GM21360 (cell line): ENCODE measurements around the gene CHI3L2.

Source experiments
- ATAC-seq: cut with Tn5 transposase; IDR thresholded peaks from one replicate; pipeline ENCODE4 v1.9.1; 2021; ENCODE audit warnings: mild to moderate bottlenecking, moderate library complexity; ENCODE audit not compliant: unreplicated experiment

The CHI3L2 gene

DNA sequence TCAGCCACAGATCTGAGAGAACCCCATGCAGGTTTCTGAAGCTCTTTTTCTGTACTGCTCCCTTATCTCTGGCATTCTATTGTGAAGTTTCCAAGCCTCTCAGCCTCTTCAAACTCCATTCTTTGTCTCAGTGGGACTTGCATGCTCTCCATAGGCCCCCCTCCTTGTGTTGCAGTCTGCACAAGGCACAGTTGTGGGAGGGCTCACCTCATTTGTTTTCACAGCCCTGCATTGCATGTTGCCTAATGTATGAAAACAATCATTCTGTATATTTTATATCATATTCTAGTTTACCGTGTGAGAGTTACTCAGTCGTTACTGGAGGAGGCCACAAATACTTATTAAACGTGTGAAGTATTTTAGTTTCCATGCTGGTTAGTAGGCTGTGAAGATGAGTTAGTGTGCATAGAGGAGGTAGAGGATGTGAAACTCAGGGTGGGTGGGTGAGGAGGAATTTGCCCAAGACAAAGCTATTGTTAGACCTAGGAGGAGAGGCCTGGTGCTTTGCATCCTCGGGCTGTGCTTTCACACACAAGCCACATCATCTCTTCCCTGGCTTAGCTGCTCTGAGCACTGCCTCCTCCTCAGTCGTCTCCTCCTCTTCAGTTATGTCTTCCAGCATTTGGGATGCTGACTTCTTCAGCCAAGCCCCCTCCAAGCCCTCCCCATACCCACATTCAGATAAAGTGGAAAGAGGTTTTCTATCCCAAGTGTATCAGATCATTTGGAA lies 7.8 kb upstream of the CHI3L2 start:
- peak; percentile 31 for ATAC-seq

GRCh38 chr1:111220302-111220890 lies 7.1 kb upstream of the CHI3L2 start:
- ATAC-seq: no peak

DNA sequence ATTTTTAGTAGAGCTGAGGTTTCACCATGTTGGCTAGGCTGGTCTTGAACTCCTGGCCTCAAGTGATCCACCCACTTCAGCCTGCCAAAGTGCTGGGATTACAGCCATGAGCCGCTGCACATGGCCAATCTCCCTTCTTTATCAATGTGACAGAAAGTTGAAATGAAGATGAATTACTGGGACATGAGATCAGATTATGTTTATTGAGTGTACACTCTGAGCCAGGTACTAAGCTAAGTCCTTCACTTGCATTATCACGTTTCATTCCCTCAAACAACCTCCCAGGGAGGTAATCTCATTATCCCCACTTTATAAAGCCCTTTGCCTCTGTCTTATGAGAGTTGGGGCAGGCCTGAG lies 6.3 kb upstream of the CHI3L2 start:
- ATAC-seq: no peak

- peak; percentile 39 for ATAC-seq
Observed at GRCh38 chr1:111221633-111222291, 5.8 kb upstream of the CHI3L2 start.

DNA sequence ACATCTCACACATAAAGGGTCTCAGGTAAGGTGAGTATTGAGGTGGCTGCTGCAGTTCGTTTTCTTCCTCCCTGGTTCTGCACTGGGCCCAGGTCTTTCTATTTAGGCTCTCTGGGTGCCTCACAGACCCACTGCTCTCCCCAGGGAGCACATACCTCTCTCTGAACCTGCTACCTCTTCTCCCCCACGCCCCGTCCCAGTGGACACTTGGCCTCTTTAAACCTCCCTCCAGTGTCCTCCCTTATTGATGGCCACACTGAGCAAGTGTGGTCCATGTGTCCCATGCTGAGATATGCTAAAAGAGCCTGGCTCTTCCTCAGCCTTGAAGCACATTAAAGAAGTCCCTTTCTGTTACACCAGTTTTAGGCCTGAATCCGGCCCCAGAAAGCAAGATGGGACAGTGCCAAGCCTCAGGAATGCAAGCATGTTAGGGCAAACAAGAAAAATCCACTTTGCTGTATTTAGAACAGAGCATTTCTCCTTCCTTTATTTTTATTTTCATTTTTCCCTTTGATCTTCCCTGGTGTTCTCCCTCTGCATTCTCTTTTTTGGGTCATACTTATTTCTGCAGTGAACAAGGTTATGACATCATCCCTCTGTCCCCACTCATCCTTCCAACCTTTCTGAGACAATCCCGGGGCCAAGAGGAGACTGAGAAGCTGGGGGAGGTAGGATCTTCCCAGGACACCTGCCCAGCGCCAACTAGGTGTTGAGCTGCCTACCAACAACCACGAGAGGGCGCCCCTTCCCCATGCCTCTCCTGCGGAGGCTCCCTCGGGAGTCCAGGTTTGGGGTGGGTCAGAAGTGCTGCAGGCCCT lies 5.0 kb upstream of the CHI3L2 start:
- peak; percentile 36 for ATAC-seq

DNA sequence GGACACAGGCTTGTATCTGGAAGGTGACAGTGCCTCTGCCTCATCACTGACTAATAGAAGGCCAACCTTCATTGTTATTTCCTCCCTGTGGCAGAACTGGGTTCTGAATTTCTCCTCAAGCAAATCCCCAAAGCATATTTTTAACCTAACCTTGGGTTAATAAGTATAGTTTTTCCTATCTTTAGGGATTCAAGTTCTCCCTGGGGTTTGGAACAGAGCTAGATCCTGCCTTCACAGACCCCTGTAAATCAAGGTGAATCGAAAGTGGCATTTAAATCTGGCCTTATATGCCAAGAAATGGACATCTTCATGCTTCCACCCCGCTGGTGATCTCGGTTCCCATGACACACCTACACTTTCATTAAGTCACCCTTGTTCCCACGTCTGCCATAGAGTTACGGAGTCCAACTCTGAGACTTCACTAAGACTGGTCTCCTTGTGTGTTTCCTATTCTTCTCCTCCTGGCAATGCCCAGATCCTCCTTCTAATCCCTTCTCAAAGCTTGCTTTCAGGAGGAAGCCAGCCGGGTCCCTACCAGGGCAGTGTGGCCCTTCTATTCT lies 4.3 kb upstream of the CHI3L2 start:
- ATAC-seq: no peak

DNA sequence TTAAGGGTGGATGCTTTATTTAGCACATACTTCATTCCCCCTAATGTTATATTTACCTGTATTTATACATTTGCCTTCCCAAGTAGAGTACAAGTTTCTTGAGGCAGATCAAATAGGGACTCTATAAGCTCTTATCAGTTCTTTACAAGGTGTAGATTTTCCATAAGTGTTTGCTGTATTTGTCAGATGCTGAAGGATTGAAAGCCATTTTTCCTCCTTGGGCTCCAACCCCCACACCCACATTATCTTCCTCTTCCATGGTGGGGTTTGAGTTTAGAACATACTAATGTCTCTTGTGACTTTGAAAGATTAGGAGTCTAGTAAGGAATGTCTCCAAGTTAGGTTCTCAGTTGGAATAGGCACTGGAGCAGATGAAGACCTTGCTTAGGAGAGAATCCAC lies 2.4 kb upstream of the CHI3L2 start:
- no peak for ATAC-seq

- ATAC-seq: no peak
Observed at GRCh38 chr1:111225717-111226400, 1.7 kb upstream of the CHI3L2 start.

GRCh38 chr1:111227851-111228747 lies 586 bp downstream of the CHI3L2 start:
- ATAC-seq: no peak

- ATAC-seq: no peak
Observed at GRCh38 chr1:111228748-111229126, 1.2 kb downstream of the CHI3L2 start.

- ATAC-seq: no peak
Observed at GRCh38 chr1:111232134-111232533, 4.6 kb downstream of the CHI3L2 start.

DNA sequence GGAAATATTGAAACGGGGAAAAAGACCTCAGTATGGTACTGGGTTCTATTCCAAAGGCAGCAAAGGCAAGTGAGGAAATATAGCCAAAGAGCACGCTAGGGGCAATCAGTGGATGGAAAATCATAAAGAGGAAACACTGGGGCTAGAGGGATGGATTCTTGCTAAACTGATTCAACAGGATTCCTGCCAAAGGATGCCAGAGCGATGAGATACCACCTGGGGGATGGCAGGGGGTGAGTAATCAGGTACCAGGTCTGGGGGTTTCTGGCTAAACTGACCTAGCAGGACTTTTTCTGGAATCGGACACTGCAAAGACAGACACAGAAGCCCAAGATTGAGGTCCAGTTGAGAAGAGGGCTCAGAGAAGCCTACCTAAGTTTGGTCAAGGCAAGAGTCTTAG lies 6.7 kb downstream of the CHI3L2 start:
- ATAC-seq: no peak

DNA sequence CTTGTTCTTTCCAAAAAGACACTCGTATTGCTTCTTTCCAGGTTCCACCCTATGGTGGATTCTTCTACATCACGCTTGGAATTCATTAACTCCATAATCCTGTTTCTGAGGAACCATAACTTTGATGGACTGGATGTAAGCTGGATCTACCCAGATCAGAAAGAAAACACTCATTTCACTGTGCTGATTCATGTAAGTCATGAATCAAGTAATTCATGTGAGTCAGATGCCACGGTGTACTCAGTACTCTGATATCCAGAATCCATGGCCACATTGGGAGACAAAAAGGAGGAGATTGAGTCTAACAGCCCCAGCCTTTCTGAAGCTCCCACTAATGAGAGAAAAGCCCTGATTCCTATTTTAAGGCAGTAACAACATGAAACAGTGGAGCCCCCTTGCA lies 7.4 kb downstream of the CHI3L2 start:
- ATAC-seq: no peak

DNA sequence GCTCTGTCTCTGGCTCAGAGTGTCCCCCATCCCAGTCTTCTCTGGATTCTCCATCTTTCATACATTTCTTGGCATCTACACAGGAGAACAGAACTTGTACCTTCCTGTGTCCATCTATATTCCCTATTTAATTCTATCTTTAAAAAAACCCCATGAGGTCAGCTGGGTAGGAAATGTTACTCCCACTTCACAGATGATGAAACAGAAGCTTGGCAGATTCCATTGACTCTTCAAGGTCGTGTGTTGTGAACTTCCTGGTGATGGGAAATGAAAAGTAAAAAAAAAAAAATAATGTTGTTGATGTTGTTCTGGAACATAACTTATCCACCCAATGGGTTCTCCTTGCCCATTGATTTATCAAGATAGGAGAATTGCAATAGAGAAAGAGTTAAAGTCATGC lies 8.9 kb downstream of the CHI3L2 start:
- no peak for ATAC-seq

- no peak for ATAC-seq
Observed at GRCh38 chr1:111236806-111237205, 9.3 kb downstream of the CHI3L2 start.

DNA sequence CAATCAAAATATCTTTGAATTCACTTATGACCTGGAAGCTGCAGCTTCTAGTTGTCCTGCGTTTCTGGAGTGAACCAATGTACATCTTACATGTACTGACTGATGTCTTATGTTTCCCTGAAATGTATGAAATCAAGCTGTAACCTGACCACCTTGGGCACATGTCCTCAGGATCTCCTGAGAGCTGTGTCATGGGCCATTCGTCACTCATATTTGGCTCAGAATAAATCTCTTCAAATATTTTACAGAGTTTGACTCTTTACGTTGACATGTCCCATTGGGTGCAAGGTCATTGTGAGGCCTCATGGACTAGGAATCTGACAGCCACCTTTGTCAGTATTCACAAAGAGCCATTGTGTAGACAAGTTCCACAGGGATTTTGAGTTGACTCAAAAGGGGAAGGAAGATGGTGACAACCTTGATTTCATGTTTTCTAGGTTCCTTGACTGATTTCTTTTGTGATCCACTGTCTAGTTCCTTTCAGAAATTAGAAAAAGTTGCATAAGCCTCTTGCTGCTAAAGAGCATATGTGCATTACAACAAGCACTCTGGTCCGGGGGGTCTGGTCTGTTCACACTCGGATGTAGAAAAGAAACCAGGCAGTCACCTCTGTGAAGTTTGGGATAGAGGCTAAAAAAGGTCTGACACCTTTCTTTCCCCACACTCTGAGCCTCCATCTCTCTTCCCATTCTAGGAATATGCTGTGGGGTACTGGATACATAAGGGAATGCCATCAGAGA lies 10.7 kb downstream of the CHI3L2 start:
- no peak for ATAC-seq

DNA sequence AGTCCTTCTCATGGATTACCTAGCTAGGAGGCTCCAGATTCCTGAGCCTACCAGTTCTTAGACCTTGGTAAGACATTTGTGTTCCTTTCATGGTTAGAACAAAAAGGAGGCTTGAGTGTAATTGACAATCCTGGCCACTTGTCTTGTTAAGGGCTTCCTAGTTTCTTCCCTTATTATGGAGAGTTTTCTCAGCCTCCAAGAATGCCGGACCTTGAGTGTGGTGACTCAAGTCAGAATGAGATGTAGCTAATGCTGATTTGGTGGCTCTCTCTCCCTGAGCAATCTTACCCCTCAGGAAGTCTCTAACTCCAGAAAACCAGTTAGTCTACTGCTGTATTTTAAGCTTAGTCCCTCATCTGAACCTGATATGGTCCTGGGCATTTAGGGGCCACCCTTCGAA lies 14.3 kb downstream of the CHI3L2 start:
- no peak for ATAC-seq

- no peak for ATAC-seq
Observed at GRCh38 chr1:111242805-111243523, 15.5 kb downstream of the CHI3L2 start.
